ENCODE data around the gene ANXA2.

DNA sequence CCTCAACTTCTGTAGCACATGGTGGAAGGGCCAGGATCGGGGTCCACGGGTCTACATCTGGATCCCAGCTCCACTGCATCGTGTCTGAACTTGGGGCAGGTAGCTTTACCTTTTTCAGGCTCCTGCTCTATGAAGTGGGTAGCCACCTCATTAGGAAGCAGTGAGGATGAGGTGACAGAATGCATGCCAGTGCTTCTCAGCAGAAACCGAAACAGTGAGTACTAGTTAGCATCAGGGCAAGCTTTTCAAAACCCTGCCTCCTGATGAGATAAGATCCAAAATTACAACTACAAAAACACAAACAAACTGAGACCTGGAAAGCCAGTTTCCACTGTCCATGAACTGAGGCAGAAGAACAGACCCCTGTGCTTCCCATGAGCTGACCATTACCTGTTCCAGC lies 77.4 kb downstream of the ANXA2 start:
- TF ChIP-seq POLR2A (IDR thresholded peaks at IDR 0.05; ENCODE audit: low read depth, low read length) (no peak), POLR2AphosphoS5 (IDR thresholded peaks at IDR 0.05; ENCODE audit: low read depth, low read length) (no peak), TAF1 (IDR thresholded peaks at IDR 0.05; ENCODE audit: borderline replicate concordance, low read depth, low read length) (no peak)

Measured in GM12892 (cell line).